Breast epithelium (tissue), 4 donors: ENCODE results near the gene DAPK3. TPM values are rescaled to one million over a fixed set of nuclear protein-coding genes. Genes with fewer than 3 reads are reported as not detected.
A peak's percentile ranks its signal among the peaks of the same experiment; 100 is the strongest.
"Not testable (repeated sequence)": the region's sequence is repeated elsewhere in the genome, so short reads cannot be mapped to it uniquely, and the experiment has no call there.

Experiments
- DNase-seq, 2 donors: peaks; one replicate each; pipeline ENCODE4 v3.0.0-alpha.2; 2019; ENCODE audit warnings: low spot score in 2 of 2
- H3K27ac ChIP-seq, 2 donors: fragments of 200-600 bp; sonication (generic) in 1 of 2; one replicate each; pipeline ENCODE4 v1.5.1; 2016 to 2019; ENCODE audit warnings: mild to moderate bottlenecking in 1 of 2
- H3K27me3 ChIP-seq, 2 donors: fragments of 200-600 bp; sonication (generic) in 1 of 2; one replicate each; pipeline versions ENCODE4 v1.5.1 to v1.6.0; 2017 to 2019; ENCODE audit warnings: control low read depth in 1 of 2, mild to moderate bottlenecking in 1 of 2
- H3K36me3 ChIP-seq: fragments of 200-600 bp; one replicate; pipeline ENCODE4 v1.5.1; 2019
- H3K4me1 ChIP-seq, 2 donors: fragments of 200-600 bp; sonication (generic); one replicate each; pipeline ENCODE4 v1.5.1; 2016 to 2019; ENCODE audit warnings: control low read depth in 1 of 2
- H3K4me3 ChIP-seq, 3 donors: fragments of 200-600 bp; sonication (generic); 1 replicate in 2 of 3; 2 replicates in 1 of 3; pipeline ENCODE4 v1.5.1; 2016 to 2019; ENCODE audit warnings: mild to moderate bottlenecking in 3 of 3, moderate library complexity in 2 of 3
- H3K9me3 ChIP-seq, 2 donors: fragments of 200-600 bp; sonication (generic) in 1 of 2; one replicate each; pipeline ENCODE4 v1.5.1; 2016 to 2019; ENCODE audit warnings: control low read depth in 1 of 2
- POLR2A ChIP-seq: fragments of 450-650 bp; IDR thresholded peaks from one replicate; pipeline ENCODE4 v1.6.1; 2016; ENCODE audit warnings: antibody characterized with exemption, mild to moderate bottlenecking, moderate library complexity
- POLR2AphosphoS5 ChIP-seq, 3 donors: sonication (generic); formaldehyde crosslinking; IDR thresholded peaks; one replicate each; pipeline ENCODE4 v1.6.1; 2017; ENCODE audit warnings: antibody characterized with exemption in 3 of 3
- intact Hi-C: fragments of 100-400 bp; cut with DNase I; formaldehyde crosslinking; loops from one replicate; pipeline ENCODE4 v1.15.1; 2023; ENCODE audit warnings: low total_unique reads
- total RNA-seq, 3 donors: library from RNA; depleted of rRNA; stranded (reverse); fragments of >200 nt; gene quantifications; one replicate each; pipeline ENCODE4 v1.1.0, GENCODE V29; 2016
- TF ChIP-seq, protein P1 (sequence below), 3 donors: fragments of 450-650 bp; IDR thresholded peaks; one replicate each; pipeline ENCODE4 v1.5.1; 2016 to 2017; ENCODE audit warnings: antibody characterized with exemption in 3 of 3, mild to moderate bottlenecking in 3 of 3, moderate library complexity in 3 of 3

Gene DAPK3
- total RNA-seq, 3 donors from 2014 or later: 60.3 to 68.6 (median 62.6) TPM

- no peak for DNase-seq
- H3K9me3 ChIP-seq: no peaks in the 10 kb centered on the region
- intact Hi-C loops: no loop called here
- peaks cover 21% of the 10 kb centered on the region for H3K36me3 ChIP-seq
- TF ChIP-seq POLR2AphosphoS5 (IDR thresholded peaks at IDR 0.05): peak in 2 of 3 donors; percentile 29 to 32
- no peak for TF ChIP-seq POLR2A
- H3K4me3 ChIP-seq: no peak overlapping the region
- no peaks in the 10 kb centered on the region for H3K27me3 ChIP-seq
- H3K4me1 ChIP-seq: no peaks in the 10 kb centered on the region
- no peak overlapping the region for H3K27ac ChIP-seq
Observed at GRCh38 chr19:3975637-3976087, 4.8 kb upstream of the DAPK3 start.

DNA sequence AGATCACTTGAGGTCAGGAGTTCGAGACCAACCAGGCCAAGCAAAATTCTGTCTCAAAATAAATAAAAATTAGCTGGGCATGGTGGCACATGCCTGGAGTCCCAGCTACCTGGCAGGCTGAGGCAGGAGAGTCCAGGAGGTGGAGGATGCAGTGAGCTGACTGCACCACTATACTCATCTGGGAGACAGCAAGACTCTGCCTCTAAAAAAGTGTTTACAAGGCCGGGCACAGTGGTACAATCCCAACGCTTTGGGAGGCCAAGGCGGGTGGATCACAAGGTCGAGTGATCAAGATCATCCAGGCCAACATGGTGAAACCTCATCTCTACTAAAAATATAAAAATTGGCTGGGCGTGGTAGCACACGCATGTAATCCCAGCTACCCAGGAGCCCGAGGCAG, 4.2 kb upstream of the DAPK3 start:
- Histone ChIP-seq H3K36me3 (peaks cover 15% of the 10 kb centered on the region), H3K4me3 (no peak overlapping the region), H3K27me3 (no peaks in the 10 kb centered on the region), H3K27ac (no peak overlapping the region), H3K4me1 (no peaks in the 10 kb centered on the region), H3K9me3 (no peaks in the 10 kb centered on the region)
- intact Hi-C loops: no loop called here
- DNase-seq: no peak
- TF ChIP-seq, protein P1, sequence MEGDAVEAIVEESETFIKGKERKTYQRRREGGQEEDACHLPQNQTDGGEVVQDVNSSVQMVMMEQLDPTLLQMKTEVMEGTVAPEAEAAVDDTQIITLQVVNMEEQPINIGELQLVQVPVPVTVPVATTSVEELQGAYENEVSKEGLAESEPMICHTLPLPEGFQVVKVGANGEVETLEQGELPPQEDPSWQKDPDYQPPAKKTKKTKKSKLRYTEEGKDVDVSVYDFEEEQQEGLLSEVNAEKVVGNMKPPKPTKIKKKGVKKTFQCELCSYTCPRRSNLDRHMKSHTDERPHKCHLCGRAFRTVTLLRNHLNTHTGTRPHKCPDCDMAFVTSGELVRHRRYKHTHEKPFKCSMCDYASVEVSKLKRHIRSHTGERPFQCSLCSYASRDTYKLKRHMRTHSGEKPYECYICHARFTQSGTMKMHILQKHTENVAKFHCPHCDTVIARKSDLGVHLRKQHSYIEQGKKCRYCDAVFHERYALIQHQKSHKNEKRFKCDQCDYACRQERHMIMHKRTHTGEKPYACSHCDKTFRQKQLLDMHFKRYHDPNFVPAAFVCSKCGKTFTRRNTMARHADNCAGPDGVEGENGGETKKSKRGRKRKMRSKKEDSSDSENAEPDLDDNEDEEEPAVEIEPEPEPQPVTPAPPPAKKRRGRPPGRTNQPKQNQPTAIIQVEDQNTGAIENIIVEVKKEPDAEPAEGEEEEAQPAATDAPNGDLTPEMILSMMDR (IDR thresholded peaks at IDR 0.05): no peak
- no peak for TF ChIP-seq POLR2A
- no peak for TF ChIP-seq POLR2AphosphoS5 (IDR thresholded peaks at IDR 0.05)

GRCh38 chr19:3970313-3970807, 539 bp downstream of the DAPK3 start:
- H3K4me1 ChIP-seq: peaks cover 6 to 18% of the 10 kb centered on the region in 2 donors
- TF ChIP-seq POLR2A (no peak), POLR2AphosphoS5 (IDR thresholded peaks at IDR 0.05) (no peak)
- TF ChIP-seq, protein P1 (IDR thresholded peaks at IDR 0.05): no peak
- no peaks in the 10 kb centered on the region for H3K36me3 ChIP-seq
- DNase-seq: no peak
- no peaks in the 10 kb centered on the region for H3K9me3 ChIP-seq
- H3K4me3 ChIP-seq: peak overlapping the region; percentile 82 to 99 (median 96)
- intact Hi-C loops: no loop called here
- H3K27me3 ChIP-seq: no peaks in the 10 kb centered on the region
- H3K27ac ChIP-seq: peak overlapping the region; percentile 91 to 99

DNA sequence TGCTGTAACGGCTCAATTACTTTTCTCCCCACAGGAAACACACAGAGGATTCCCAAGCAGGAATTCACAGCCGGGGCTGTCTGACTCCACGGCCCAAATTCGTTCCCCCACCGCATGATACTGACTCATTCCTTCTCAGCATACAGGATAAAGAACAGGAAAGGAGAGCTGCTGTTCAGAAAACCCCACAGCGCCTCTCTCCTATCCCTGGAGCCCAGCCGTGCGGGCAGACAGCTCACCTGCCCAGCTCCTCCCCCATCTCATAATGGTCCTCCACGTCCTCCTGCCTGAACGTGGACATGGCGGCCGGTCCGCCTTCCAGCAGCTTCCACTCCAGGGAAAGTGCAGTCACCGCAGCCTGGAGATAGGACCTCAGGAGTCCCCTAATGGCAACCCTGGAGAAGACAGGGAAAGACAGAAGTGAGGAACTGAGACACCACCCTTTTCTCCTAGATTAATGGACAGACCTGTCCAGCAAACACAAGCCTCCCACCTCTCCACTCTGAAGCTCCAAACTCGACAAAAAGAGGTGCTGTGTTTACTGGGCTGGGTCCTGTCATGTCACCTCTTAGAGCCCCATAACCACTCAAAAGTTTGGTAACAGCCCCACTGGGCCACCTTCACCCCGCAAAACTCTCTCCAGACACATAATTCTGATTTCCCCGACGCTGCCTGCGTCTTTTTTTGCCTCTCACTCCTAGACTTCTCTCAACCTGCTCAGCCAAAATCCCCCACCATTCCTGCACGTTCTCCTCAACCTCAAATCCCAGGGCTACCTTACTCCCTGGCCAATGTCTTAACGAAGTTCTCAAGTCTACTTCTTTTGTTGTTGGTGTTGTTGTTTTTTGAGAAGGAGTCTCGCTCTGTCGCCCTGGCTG, 1.2 kb downstream of the DAPK3 start:
- intact Hi-C loops: no loop called here
- no peaks in the 10 kb centered on the region for H3K36me3 ChIP-seq
- H3K27me3 ChIP-seq: no peaks in the 10 kb centered on the region
- H3K4me1 ChIP-seq: peaks cover 6 to 18% of the 10 kb centered on the region in 2 donors
- H3K9me3 ChIP-seq: no peaks in the 10 kb centered on the region
- H3K27ac ChIP-seq: peak overlapping the region; percentile 91 to 99
- peak overlapping the region; percentile 82 to 99 (median 96) for H3K4me3 ChIP-seq
- peak in 2 of 3 donors; percentile 7 to 36 for TF ChIP-seq POLR2AphosphoS5 (IDR thresholded peaks at IDR 0.05)
- TF ChIP-seq, protein P1 (IDR thresholded peaks at IDR 0.05): peak in 1 of 3 donors; percentile 19
- no peak for TF ChIP-seq POLR2A
- DNase-seq: peak in 1 of 2 donors; percentile 76

DNA sequence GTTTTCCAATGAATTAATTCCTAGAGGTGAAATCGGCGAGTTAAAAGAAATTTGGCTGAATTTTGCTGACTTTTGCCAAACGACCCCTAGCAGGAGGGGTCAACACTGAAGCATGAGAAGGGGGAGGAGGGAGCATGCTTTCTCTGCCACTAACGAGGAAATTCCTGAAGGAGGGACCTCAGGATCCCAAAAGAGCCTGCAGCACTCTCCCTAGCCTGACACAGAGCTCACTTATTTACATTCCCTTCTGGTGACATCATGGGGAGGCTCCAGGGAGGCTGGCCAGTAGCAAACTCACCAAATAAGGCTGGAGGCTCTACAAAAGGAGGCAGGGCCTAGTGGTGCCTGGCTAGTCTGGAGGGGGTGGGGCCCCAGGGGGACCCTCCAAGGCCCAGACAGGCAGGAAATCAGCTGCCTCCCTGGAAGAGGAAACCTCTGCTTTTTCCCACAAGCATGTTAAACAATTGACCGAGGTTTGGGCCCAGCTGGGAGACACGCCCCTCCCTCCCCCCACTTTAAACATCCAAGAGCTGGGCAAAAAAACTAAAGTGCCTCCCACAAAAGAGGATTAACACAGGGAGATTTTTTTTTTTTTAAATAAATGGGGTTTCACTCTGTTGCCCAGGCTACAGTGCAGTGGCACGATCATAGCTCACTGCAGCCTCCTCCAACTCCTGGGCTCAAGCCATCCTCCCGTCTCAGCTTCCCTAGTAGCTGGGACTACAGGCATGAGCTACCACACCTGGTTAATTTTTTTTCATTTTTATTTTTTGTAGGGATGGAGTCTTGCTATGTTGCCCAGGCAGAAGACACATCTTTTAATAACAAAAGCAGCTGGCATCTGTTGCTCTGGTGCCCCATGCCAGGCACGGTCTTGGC, 2.1 kb downstream of the DAPK3 start:
- peak; percentile 88 to 97 for DNase-seq

GRCh38 chr19:3967983-3968382, 2.9 kb downstream of the DAPK3 start:
- not testable (repeated sequence) for DNase-seq, H3K36me3 ChIP-seq

More for the DNA sequence above, 2.1 kb downstream of the DAPK3 start:
- peak overlapping the region; percentile 82 to 99 (median 96) for H3K4me3 ChIP-seq
- H3K27me3 ChIP-seq: no peaks in the 10 kb centered on the region
- TF ChIP-seq POLR2A (no peak), POLR2AphosphoS5 (IDR thresholded peaks at IDR 0.05) (peak in 2 of 3 donors; percentile 74 to 85)
- peak overlapping the region; percentile 91 to 99 for H3K27ac ChIP-seq
- H3K36me3 ChIP-seq: no peaks in the 10 kb centered on the region
- H3K9me3 ChIP-seq: no peaks in the 10 kb centered on the region
- peaks cover 6 to 18% of the 10 kb centered on the region in 2 donors for H3K4me1 ChIP-seq
- intact Hi-C loops: no loop called here

More at GRCh38 chr19:3967983-3968382, 2.9 kb downstream of the DAPK3 start:
- peaks cover 6 to 18% of the 10 kb centered on the region in 2 donors for H3K4me1 ChIP-seq
- H3K27me3 ChIP-seq, intact Hi-C loops, H3K9me3 ChIP-seq: not testable (repeated sequence)
- peak overlapping the region in 1 of 3 donors; percentile 82 for H3K4me3 ChIP-seq
- H3K27ac ChIP-seq: peak overlapping the region; percentile 91 to 99
